Coronary artery (tissue), 2 donors: ENCODE results near the gene SLC38A11.
"Not testable (repeated sequence)": the region's sequence is repeated elsewhere in the genome, so short reads cannot be mapped to it uniquely, and the experiment has no call there.

Source experiments
- DNase-seq: peaks from one replicate; pipeline ENCODE4 v3.0.0-alpha.2; 2017; ENCODE audit warnings: low spot score
- H3K27ac ChIP-seq, 2 donors: fragments of 200-600 bp; sonication (generic); one replicate each; pipeline ENCODE4 v1.5.1; 2016 to 2019
- H3K4me3 ChIP-seq: fragments of 200-600 bp; sonication (generic); 2 replicates; pipeline ENCODE4 v1.5.1; 2016; ENCODE audit warnings: mild to moderate bottlenecking, moderate library complexity
- TF ChIP-seq, protein P1 (sequence below): fragments of 200-600 bp; sonication (generic); IDR thresholded peaks from one replicate; pipeline ENCODE4 v1.5.1; 2019; ENCODE audit warnings: antibody characterized with exemption

SLC38A11 gene

DNA sequence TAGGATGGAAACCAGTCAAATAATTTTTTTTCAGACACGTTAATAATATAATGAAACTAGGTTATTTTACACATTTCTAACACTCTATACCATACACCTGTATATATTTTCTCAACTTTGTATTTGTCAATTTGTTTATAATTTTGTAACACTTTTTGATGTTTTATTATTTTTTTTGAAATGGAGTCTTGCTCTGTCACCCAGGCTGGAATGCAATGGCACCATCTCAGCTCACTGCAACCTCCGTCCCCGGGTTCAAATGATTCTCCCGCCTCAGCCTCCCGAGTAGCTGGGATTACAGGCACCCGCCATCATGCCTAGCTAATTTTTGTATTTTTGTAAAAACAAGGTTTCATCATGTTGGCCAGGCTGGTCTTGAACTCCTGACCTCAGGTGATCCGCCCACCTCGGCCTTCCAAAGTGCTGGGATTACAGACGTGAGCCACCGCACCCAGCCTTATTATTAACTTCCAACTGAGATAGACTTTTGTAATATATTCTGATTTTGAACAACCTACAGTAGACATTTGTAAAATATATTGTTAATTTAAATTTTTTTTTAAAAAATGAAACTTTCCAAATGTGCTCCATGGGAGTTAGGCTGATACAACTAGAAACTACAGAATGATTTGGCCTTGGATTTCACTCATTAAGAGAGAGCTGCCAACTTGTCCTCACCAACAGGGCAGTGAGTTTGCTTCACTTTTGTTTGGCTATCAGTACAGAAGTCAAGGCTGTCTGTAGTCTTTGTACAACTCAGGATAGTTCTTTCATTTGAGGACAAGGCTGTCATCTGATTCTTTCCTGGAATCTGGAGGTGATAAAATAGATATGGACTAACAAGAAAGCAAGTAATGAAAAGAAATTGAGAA, 79.8 kb downstream of the SLC38A11 start:
- Histone ChIP-seq H3K27ac (no peak overlapping the region), H3K4me3 (no peak overlapping the region)
- TF ChIP-seq, protein P1, sequence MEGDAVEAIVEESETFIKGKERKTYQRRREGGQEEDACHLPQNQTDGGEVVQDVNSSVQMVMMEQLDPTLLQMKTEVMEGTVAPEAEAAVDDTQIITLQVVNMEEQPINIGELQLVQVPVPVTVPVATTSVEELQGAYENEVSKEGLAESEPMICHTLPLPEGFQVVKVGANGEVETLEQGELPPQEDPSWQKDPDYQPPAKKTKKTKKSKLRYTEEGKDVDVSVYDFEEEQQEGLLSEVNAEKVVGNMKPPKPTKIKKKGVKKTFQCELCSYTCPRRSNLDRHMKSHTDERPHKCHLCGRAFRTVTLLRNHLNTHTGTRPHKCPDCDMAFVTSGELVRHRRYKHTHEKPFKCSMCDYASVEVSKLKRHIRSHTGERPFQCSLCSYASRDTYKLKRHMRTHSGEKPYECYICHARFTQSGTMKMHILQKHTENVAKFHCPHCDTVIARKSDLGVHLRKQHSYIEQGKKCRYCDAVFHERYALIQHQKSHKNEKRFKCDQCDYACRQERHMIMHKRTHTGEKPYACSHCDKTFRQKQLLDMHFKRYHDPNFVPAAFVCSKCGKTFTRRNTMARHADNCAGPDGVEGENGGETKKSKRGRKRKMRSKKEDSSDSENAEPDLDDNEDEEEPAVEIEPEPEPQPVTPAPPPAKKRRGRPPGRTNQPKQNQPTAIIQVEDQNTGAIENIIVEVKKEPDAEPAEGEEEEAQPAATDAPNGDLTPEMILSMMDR = no peak
- no peak for DNase-seq

DNA sequence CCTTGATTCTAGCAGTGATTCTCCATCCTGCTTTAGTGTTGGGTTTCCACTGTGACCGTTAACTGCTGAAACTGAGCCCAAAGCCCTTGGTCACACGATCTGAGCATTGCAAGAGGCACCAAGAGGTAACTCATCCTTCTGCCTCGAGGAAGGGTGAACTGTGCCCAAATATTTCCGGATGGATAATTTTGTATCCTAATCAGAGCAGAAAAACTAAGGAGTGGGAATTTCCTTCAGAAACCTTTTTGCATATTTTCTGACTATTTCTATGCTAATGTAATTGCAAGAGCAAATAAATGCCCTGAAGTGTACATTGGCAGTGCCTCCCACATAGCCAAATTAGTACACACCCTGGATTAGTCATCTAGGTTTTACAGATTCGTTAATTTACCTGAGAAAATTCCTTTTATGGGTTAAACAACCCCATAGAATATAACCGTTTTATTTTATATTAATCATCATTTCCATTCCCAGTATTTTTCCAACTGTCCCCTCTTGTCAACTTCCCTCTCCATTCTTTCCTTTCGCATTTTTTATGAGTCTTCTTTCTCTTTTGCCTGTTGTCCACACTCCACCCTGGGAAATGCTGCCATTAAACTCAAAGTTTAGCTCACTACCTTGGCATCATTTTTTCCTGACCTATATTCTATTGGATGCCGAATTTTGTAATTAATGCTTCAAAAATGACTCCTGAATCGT, 82.0 kb downstream of the SLC38A11 start:
- Histone ChIP-seq H3K27ac (no peak overlapping the region), H3K4me3 (no peak overlapping the region)
- no peak for DNase-seq
- TF ChIP-seq, protein P1 = no peak

GRCh38 chr2:164871404-164871803, 83.9 kb downstream of the SLC38A11 start:
- no peak overlapping the region for H3K27ac ChIP-seq
- no peak overlapping the region for H3K4me3 ChIP-seq
- TF ChIP-seq, protein P1 = no peak
- no peak for DNase-seq

DNA sequence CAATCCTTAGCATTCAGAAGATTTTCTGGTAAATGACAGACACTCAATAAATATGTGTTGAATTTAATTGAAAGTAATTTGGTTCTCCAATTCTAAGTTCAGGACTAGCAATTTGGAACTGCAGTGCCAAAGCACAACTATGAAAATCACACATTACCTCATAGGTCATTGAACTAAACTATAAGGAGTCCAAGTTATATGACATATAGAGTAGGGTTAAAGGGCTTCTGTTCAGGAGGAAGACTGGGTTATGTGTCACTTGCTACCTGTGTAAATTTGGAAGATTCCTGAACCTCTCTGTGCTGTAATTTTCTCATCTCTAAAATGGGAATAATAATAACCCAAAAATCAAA, 85.9 kb downstream of the SLC38A11 start:
- TF ChIP-seq, protein P1 = no peak
- DNase-seq = no peak

GRCh38 chr2:164868563-164869419, 86.5 kb downstream of the SLC38A11 start:
- no peak overlapping the region for H3K4me3 ChIP-seq
- DNase-seq = no peak
- H3K27ac ChIP-seq = no peak overlapping the region
- TF ChIP-seq, protein P1 = no peak

More for the DNA sequence above, 85.9 kb downstream of the SLC38A11 start:
- no peak overlapping the region for H3K4me3 ChIP-seq
- no peak overlapping the region for H3K27ac ChIP-seq

DNA sequence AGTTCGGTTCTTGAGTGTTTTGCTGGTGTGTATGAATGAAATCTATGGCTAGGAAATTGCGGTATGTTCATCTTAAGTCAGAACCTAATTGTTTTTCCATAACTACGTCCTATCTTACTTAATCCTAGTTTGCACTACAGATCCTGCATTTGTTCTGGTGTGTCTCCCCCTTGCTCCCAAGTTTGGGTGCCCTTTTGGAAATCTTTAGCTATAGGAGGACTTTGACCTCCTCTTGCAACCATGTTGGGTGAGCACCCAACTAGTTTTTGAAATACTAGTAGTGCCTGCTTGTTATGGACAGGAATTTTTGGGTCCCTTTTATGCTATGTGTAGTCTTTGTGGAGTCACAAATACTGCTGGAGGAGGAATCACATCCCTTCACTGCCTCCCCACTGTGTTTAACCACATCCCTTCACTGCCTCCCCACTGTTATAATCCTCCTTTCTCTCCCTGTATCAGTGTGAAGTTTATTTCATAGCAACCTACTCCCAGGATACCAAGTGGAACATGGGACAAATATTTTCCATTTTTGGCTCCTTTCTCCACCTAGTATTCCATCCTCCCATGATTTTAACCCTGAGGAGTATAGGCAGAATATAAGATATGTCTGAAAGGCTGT, 87.4 kb downstream of the SLC38A11 start:
- H3K4me3 ChIP-seq = no peak overlapping the region
- no peak overlapping the region for H3K27ac ChIP-seq
- TF ChIP-seq, protein P1 = no peak
- no peak for DNase-seq

DNA sequence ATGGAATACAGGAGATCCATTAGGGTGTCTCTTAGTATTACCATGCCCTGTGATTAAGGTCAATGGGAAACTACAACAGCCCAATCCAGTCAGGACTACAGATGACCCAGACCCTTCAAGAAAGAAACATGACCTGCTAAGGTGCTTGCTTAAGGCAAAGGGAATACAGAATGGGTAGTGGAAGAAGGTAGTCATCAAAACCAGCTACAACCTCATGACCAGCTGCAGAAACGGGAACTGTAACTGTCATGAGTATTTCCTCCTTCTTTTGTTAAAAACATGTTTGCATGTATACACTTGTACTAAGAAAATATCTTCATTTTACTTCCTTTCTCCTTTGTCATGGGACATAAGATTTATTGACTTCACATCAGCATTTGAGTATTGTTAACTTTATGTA, 88.9 kb downstream of the SLC38A11 start:
- DNase-seq, H3K4me3 ChIP-seq, H3K27ac ChIP-seq: not testable (repeated sequence)
